Measurements from ENCODE around the gene TBCK. TPM values are rescaled to one million over a fixed set of nuclear protein-coding genes. Genes with fewer than 3 reads are reported as not detected.

Gene TBCK
- total and polyA plus RNA-seq, 2 of the 13 experiments (the other 11 are each of a cell fraction or from before 2014, with no cell fraction given), result 51.0 to 62.4 TPM

- BruUV-seq (replicated peaks), result no TSS peak
- FAIRE-seq (peak; percentile 81), ATAC-seq (peak; percentile 99), DNase-seq (ENCODE audit: low spot score) (peak; percentile 61)
- in situ Hi-C loops (cut with HindIII; ENCODE audit: extremely low pct_ligation_motif_present, low pct_unique_long_range_greater_than_20kb), result no loop called here
- peaks cover 6 to 17% of the 10 kb centered on the region in 2 experiments; a peak in 4 of 5 replicates for H3K36me3 ChIP-seq (replicated peaks in 1 of 2; ENCODE audit: control insufficient read depth in 1 of 2, insufficient read depth in 2 of 2, low read length in 2 of 2)
- no peak overlapping the region; the same call in 1 of the 2 replicates for H3K4me2 ChIP-seq (ENCODE audit: low read depth, low read length)
- CTCF ChIA-PET (ENCODE audit: low intra/inter-chr PET ratio, low total read pairs), result interaction anchor here (0.7 to 1.2 kb wide), 3 partner anchors 27 to 264 kb away, joined by 3 to 5 read pairs (median 4); no protein-coding TSS in a partner anchor
- H4K20me1 ChIP-seq (ENCODE audit: insufficient read depth, low read length), result no peaks in the 10 kb centered on the region
- H3K9me3 ChIP-seq (ENCODE audit: low read length), result no peaks in the 10 kb centered on the region
- H2AFZ ChIP-seq (ENCODE audit: low read length), result no peak overlapping the region
- H3K9ac ChIP-seq (ENCODE audit: insufficient read depth, low read depth, low read length), result no peak overlapping the region; the same call in 1 of the 2 replicates
- 46% methylated on average over 2 of the region's 2 CpGs for WGBS (ENCODE audit: low lambda C conversion rate)
- no peak overlapping the region for H3K4me3 ChIP-seq (replicated peaks in 1 of 3; ENCODE audit: insufficient read depth in 1 of 3, low read depth in 2 of 3, low read length in 3 of 3)
- intact Hi-C loops (cut with micrococcal nuclease; ENCODE audit: unreplicated experiment), result loop anchor here (2.0 kb wide), 2 partner anchors 78 to 264 kb away; partner anchors contain the start of genes AIMP1 and TBCK
- peaks cover 15% of the 10 kb centered on the region for H3K4me1 ChIP-seq (ENCODE audit: insufficient read depth, low read length)
- H3K27me3 ChIP-seq (ENCODE audit: control insufficient read depth in 1 of 2, insufficient read depth in 2 of 2, low read length in 2 of 2), result no peaks in the 10 kb centered on the region
- POLR2A ChIA-PET, result interaction anchor here (1.8 kb wide), 1 partner anchor 25 kb away, joined by 8 read pairs; no protein-coding TSS in a partner anchor
- peak overlapping the region; percentile 47 for H3K27ac ChIP-seq (ENCODE audit: extremely low read length, insufficient read depth, low read length)
- H3K79me2 ChIP-seq (ENCODE audit: insufficient read depth, low read length), result no peaks in the 10 kb centered on the region
- TF ChIP-seq, protein P1, sequence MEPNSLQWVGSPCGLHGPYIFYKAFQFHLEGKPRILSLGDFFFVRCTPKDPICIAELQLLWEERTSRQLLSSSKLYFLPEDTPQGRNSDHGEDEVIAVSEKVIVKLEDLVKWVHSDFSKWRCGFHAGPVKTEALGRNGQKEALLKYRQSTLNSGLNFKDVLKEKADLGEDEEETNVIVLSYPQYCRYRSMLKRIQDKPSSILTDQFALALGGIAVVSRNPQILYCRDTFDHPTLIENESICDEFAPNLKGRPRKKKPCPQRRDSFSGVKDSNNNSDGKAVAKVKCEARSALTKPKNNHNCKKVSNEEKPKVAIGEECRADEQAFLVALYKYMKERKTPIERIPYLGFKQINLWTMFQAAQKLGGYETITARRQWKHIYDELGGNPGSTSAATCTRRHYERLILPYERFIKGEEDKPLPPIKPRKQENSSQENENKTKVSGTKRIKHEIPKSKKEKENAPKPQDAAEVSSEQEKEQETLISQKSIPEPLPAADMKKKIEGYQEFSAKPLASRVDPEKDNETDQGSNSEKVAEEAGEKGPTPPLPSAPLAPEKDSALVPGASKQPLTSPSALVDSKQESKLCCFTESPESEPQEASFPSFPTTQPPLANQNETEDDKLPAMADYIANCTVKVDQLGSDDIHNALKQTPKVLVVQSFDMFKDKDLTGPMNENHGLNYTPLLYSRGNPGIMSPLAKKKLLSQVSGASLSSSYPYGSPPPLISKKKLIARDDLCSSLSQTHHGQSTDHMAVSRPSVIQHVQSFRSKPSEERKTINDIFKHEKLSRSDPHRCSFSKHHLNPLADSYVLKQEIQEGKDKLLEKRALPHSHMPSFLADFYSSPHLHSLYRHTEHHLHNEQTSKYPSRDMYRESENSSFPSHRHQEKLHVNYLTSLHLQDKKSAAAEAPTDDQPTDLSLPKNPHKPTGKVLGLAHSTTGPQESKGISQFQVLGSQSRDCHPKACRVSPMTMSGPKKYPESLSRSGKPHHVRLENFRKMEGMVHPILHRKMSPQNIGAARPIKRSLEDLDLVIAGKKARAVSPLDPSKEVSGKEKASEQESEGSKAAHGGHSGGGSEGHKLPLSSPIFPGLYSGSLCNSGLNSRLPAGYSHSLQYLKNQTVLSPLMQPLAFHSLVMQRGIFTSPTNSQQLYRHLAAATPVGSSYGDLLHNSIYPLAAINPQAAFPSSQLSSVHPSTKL (CRISPR knock-in tag; IDR thresholded peaks at IDR 0.05), result peak; percentile 32; the same call in 1 of the 2 replicates
- TF ChIP-seq, protein P2, sequence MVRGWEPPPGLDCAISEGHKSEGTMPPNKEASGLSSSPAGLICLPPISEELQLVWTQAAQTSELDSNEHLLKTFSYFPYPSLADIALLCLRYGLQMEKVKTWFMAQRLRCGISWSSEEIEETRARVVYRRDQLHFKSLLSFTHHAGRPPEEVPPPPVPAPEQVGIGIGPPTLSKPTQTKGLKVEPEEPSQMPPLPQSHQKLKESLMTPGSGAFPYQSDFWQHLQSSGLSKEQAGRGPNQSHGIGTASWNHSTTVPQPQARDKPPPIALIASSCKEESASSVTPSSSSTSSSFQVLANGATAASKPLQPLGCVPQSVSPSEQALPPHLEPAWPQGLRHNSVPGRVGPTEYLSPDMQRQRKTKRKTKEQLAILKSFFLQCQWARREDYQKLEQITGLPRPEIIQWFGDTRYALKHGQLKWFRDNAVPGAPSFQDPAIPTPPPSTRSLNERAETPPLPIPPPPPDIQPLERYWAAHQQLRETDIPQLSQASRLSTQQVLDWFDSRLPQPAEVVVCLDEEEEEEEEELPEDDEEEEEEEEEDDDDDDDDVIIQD (CRISPR knock-in tag; IDR thresholded peaks at IDR 0.05; ENCODE audit: low read depth), result peak; percentile 27; the same call in 1 of the 2 replicates
- TF ChIP-seq ZMYM4 (CRISPR knock-in tag; IDR thresholded peaks at IDR 0.05) (peak; percentile 50), ZNF652 (CRISPR knock-in tag; IDR thresholded peaks at IDR 0.05; ENCODE audit: borderline replicate concordance, low read depth) (peak; percentile 42; the same call in 1 of the 2 replicates), CREB1 (IDR thresholded peaks at IDR 0.05) (no peak), CREB1 (CRISPR knock-in tag; IDR thresholded peaks at IDR 0.05) (peak; percentile 26; the same call in 1 of the 2 replicates), ZNF644 (CRISPR knock-in tag; IDR thresholded peaks at IDR 0.05; ENCODE audit: low read depth) (peak; percentile 50; the same call in 1 of the 2 replicates), SMC3 (IDR thresholded peaks at IDR 0.05; ENCODE audit: low read length) (peak; percentile 77), ELF3 (CRISPR knock-in tag; IDR thresholded peaks at IDR 0.05) (0 out of 2 replicates have a peak, but pooled peaks have one; percentile 27)
- TF ChIP-seq, protein P3, sequence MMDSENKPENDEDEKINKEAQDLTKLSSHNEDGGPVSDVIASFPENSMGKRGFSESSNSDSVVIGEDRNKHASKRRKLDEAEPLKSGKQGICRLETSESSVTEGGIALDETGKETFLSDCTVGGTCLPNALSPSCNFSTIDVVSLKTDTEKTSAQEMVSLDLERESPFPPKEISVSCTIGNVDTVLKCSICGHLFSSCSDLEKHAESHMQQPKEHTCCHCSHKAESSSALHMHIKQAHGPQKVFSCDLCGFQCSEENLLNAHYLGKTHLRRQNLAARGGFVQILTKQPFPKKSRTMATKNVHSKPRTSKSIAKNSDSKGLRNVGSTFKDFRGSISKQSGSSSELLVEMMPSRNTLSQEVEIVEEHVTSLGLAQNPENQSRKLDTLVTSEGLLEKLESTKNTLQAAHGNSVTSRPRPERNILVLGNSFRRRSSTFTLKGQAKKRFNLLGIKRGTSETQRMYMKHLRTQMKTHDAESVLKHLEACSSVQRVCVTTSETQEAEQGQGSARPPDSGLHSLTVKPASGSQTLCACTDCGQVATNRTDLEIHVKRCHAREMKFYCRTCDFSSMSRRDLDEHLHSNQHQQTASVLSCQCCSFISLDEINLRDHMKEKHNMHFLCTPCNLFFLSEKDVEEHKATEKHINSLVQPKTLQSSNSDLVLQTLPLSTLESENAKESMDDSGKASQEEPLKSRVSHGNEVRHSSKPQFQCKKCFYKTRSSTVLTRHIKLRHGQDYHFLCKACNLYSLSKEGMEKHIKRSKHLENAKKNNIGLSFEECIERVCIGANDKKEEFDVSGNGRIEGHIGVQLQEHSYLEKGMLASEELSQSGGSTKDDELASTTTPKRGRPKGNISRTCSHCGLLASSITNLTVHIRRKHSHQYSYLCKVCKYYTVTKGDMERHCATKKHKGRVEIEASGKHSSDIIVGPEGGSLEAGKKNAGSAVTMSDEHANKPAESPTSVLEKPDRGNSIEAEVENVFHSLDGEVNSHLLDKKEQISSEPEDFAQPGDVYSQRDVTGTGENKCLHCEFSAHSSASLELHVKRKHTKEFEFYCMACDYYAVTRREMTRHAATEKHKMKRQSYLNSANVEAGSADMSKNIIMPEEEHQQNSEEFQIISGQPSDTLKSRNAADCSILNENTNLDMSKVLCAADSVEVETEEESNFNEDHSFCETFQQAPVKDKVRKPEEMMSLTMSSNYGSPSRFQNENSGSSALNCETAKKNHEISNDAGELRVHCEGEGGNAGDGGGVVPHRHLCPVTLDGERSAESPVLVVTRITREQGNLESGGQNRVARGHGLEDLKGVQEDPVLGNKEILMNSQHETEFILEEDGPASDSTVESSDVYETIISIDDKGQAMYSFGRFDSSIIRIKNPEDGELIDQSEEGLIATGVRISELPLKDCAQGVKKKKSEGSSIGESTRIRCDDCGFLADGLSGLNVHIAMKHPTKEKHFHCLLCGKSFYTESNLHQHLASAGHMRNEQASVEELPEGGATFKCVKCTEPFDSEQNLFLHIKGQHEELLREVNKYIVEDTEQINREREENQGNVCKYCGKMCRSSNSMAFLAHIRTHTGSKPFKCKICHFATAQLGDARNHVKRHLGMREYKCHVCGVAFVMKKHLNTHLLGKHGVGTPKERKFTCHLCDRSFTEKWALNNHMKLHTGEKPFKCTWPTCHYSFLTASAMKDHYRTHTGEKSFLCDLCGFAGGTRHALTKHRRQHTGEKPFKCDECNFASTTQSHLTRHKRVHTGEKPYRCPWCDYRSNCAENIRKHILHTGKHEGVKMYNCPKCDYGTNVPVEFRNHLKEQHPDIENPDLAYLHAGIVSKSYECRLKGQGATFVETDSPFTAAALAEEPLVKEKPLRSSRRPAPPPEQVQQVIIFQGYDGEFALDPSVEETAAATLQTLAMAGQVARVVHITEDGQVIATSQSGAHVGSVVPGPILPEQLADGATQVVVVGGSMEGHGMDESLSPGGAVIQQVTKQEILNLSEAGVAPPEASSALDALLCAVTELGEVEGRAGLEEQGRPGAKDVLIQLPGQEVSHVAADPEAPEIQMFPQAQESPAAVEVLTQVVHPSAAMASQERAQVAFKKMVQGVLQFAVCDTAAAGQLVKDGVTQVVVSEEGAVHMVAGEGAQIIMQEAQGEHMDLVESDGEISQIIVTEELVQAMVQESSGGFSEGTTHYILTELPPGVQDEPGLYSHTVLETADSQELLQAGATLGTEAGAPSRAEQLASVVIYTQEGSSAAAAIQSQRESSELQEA (CRISPR knock-in tag; IDR thresholded peaks at IDR 0.05; ENCODE audit: not compliant biosample characterization), result peak; percentile 100
Observed at GRCh38 chr4:106238820-106239420, 77.1 kb downstream of the TBCK start.
